GM12878 (cell line): Measurements from ENCODE around the gene SURF4. TPM values are rescaled to one million over a fixed set of nuclear protein-coding genes. Genes with fewer than 3 reads are reported as not detected.
A peak's percentile ranks its signal among the peaks of the same experiment; 100 is the strongest.

Source experiments
- ATAC-seq: fragments of 200-7000 bp; cut with Tn5 transposase; 3 replicates; pipeline ENCODE4 v1.9.1; 2020; ENCODE audit warnings: mild to moderate bottlenecking, moderate library complexity
- BruUV-seq: library from RNA; stranded (reverse); fragments of 400-500 nt; replicated peaks from 2 replicates; lab custom pipeline; 2021; lab: Mats Ljungman, UMichigan
- CTCF ChIA-PET: fragments of 300-600 bp; sonication (Branson Sonifier 250); formaldehyde crosslinking; extraction: SDS; loops from one replicate; lab custom pipeline; 2021; ENCODE audit warnings: inconsistent platforms; lab: Yijun Ruan, JAX
- POLR2A ChIA-PET: fragments of 350-600 bp; formaldehyde crosslinking; extraction: SDS; loops from one replicate; lab custom pipeline; 2021; ENCODE audit warnings: inconsistent platforms; lab: Charles Lee
- RAD21 ChIA-PET: fragments of 300-600 bp; sonication (Branson Sonifier 250); formaldehyde crosslinking; loops from one replicate; lab custom pipeline; 2023; ENCODE audit warnings: antibody characterized with exemption; ENCODE audit not compliant: unreplicated experiment; lab: Charles Lee
- SMC1A ChIA-PET: fragments of 300-600 bp; sonication (Branson Sonifier 250); formaldehyde crosslinking; loops from one replicate; lab custom pipeline; 2023; ENCODE audit not compliant: unreplicated experiment, uncharacterized antibody; lab: Charles Lee
- DNase-seq: peaks from one replicate; pipeline ENCODE4 v3.0.0-alpha.2; 2011; ENCODE audit warnings: low read depth, low spot score
- FAIRE-seq: peaks from 3 replicates; lab custom pipeline; 2011; peaks lifted over from hg19 to GRCh38; lab: Jason Lieb, UNC
- H2AFZ ChIP-seq: 2 replicates; pipeline ENCODE4 v1.6.0; 2011; ENCODE audit warnings: low read depth, low read length, control low read depth; ENCODE audit not compliant: control insufficient read depth
- H3K27ac ChIP-seq: 2 replicates; pipeline ENCODE4 v1.5.1; 2011; ENCODE audit warnings: control low read depth; ENCODE audit not compliant: control insufficient read depth, insufficient read depth
- H3K27me3 ChIP-seq, 2 experiments: replicated peaks in 1 of 2; 2 replicates each; pipeline versions ENCODE4 v1.6.0 to v1.6.1; 2011; ENCODE audit warnings: low read length in 1 of 2; ENCODE audit not compliant: control insufficient read depth in 2 of 2, insufficient read depth in 2 of 2
- H3K36me3 ChIP-seq, 2 experiments: 2 replicates each; pipeline ENCODE4 v1.5.1; 2011; ENCODE audit warnings: low read length in 1 of 2; ENCODE audit not compliant: control insufficient read depth in 2 of 2, insufficient read depth in 2 of 2
- H3K4me1 ChIP-seq: 2 replicates; pipeline ENCODE4 v1.6.1; 2011; ENCODE audit warnings: mild to moderate bottlenecking, low read length, moderate library complexity, mixed read lengths; ENCODE audit not compliant: control insufficient read depth, insufficient read depth
- H3K4me2 ChIP-seq: 2 replicates; pipeline ENCODE4 v1.6.0; 2011; ENCODE audit warnings: control low read depth; ENCODE audit not compliant: control insufficient read depth, insufficient read depth
- H3K4me3 ChIP-seq: fragments of 200-600 bp; sonication (generic); 2 replicates; pipeline ENCODE4 v1.5.1; 2016
- H3K79me2 ChIP-seq: 2 replicates; pipeline ENCODE4 v1.6.0; 2011; ENCODE audit warnings: low read length; ENCODE audit not compliant: control insufficient read depth, insufficient read depth
- H3K9ac ChIP-seq: 2 replicates; pipeline ENCODE4 v1.8.0; 2011; ENCODE audit warnings: low read length, control low read depth, mixed read lengths; ENCODE audit not compliant: control insufficient read depth, insufficient read depth
- H3K9me3 ChIP-seq: replicated peaks from 3 replicates; pipeline ENCODE4 v1.5.1; 2011; ENCODE audit warnings: mild to moderate bottlenecking, low read length; ENCODE audit not compliant: control insufficient read depth, insufficient read depth
- H4K20me1 ChIP-seq: 2 replicates; pipeline ENCODE4 v1.6.0; 2011; ENCODE audit not compliant: control insufficient read depth, insufficient read depth
- CHD2 ChIP-seq: IDR thresholded peaks from 2 replicates; pipeline ENCODE4 v1.6.1; 2011; ENCODE audit warnings: low read depth, low read length, improper control_type of control experiment, borderline replicate concordance
- HCFC1 ChIP-seq: fragments of 150-350 bp; IDR thresholded peaks from 2 replicates; pipeline ENCODE4 v1.6.1; 2014; ENCODE audit warnings: low read length
- HDGF ChIP-seq: fragments of 450-650 bp; IDR thresholded peaks from 2 replicates; pipeline ENCODE4 v1.6.1; 2016; ENCODE audit warnings: antibody characterized with exemption
- NFXL1 ChIP-seq: fragments of 450-650 bp; IDR thresholded peaks from 2 replicates; pipeline ENCODE4 v1.6.1; 2017; ENCODE audit warnings: antibody characterized with exemption, mild to moderate bottlenecking, borderline replicate concordance
- POLR2AphosphoS5 ChIP-seq: IDR thresholded peaks from 2 replicates; pipeline ENCODE4 v1.6.1; 2011; ENCODE audit warnings: mild to moderate bottlenecking, low read length, inconsistent platforms
- SMARCA5 ChIP-seq: fragments of 450-650 bp; IDR thresholded peaks from 2 replicates; pipeline ENCODE4 v1.6.1; 2017; ENCODE audit warnings: mild to moderate bottlenecking
- TCF12 ChIP-seq: IDR thresholded peaks from 2 replicates; pipeline ENCODE4 v1.6.1; 2011; ENCODE audit warnings: low read depth, mild to moderate bottlenecking, low read length
- WGBS: methylation state at CpG from one replicate; pipeline ENCODE4 v1.1.6; 2016; ENCODE audit warnings: low lambda C conversion rate; ENCODE audit not compliant: insufficient replicate concordance, insufficient coverage; ENCODE audit errors: missing lambda C conversion rate; 5-methylcytosine and 5-hydroxymethylcytosine counted together
- in situ Hi-C: fragments of 300-500 bp; cut with MboI; formaldehyde crosslinking; loops from 9 replicates; pipeline ENCODE4 v1.14.3; 2018; ENCODE audit warnings: mixed read lengths
- intact Hi-C: fragments of 100-400 bp; cut with micrococcal nuclease; formaldehyde crosslinking; loops from one replicate; pipeline ENCODE4 v1.14.2; 2022; ENCODE audit not compliant: unreplicated experiment
- polyA plus RNA-seq, 11 experiments: library from polyadenylated mRNA; depleted of rRNA in 4 of 11; unstranded in 6 of 11; stranded (reverse) in 5 of 11; fragments of >200 nt; fragmentation: Nextera tagmentation in 4 of 11; fragmentation: Illumina TruSeq in 1 of 11; extraction: Ambion mirVana in 4 of 11; extraction: Trizol in 1 of 11; gene quantifications; 1 replicate in 1 of 11; 2 replicates in 10 of 11; pipeline versions ENCODE4 v1.2.1 to v1.2.3, GENCODE V29; 2011 to 2016; ENCODE audit warnings: inconsistent platforms in 2 of 11, missing spikeins in 2 of 11, low read depth in 1 of 11
- total RNA-seq, 4 experiments: library from RNA; depleted of rRNA in 3 of 4; stranded (reverse); fragments of >200 nt in 3 of 4; fragmentation: Illumina TruSeq in 1 of 4; extraction: Trizol in 1 of 4; gene quantifications; 2 replicates each; pipeline versions ENCODE4 v1.2.1 to v1.2.3, GENCODE V29; 2013 to 2021
- TF ChIP-seq, protein P1 (sequence below): fragments of 450-650 bp; IDR thresholded peaks from 2 replicates; pipeline ENCODE4 v1.6.1; 2018; ENCODE audit warnings: borderline replicate concordance, mild to moderate bottlenecking; ENCODE audit not compliant: partially characterized antibody

Gene SURF4
- total and polyA plus RNA-seq, 10 of the 15 experiments (the other 5 are each of a cell fraction or from before 2014, with no cell fraction given), result 6.4 to 134 (median 78.7) TPM

GRCh38 chr9:133368249-133368881 is 7.5 kb downstream of the SURF4 start:
- RAD21 ChIA-PET, result no interaction called here
- Histone ChIP-seq H3K4me2 (no peak overlapping the region), H2AFZ (no peak overlapping the region), H3K9ac (no peak overlapping the region), H3K79me2 (peaks cover 63% of the 10 kb centered on the region), H3K4me3 (no peak overlapping the region), H4K20me1 (peaks cover 37% of the 10 kb centered on the region), H3K27ac (no peak overlapping the region), H3K27me3 (no peaks in the 10 kb centered on the region), H3K4me1 (peaks cover 22% of the 10 kb centered on the region), H3K9me3 (no peaks in the 10 kb centered on the region), H3K36me3 (peaks cover 33 to 42% of the 10 kb centered on the region in 2 experiments)
- 92% methylated on average over 18 of the region's 18 CpGs for WGBS
- in situ Hi-C loops, result no loop called here
- POLR2A ChIA-PET, result no interaction called here
- SMC1A ChIA-PET, result no interaction called here
- intact Hi-C loops, result no loop called here
- no TSS peak for BruUV-seq
- CTCF ChIA-PET, result no interaction called here
- FAIRE-seq, result no peak
- TF ChIP-seq, protein P1, sequence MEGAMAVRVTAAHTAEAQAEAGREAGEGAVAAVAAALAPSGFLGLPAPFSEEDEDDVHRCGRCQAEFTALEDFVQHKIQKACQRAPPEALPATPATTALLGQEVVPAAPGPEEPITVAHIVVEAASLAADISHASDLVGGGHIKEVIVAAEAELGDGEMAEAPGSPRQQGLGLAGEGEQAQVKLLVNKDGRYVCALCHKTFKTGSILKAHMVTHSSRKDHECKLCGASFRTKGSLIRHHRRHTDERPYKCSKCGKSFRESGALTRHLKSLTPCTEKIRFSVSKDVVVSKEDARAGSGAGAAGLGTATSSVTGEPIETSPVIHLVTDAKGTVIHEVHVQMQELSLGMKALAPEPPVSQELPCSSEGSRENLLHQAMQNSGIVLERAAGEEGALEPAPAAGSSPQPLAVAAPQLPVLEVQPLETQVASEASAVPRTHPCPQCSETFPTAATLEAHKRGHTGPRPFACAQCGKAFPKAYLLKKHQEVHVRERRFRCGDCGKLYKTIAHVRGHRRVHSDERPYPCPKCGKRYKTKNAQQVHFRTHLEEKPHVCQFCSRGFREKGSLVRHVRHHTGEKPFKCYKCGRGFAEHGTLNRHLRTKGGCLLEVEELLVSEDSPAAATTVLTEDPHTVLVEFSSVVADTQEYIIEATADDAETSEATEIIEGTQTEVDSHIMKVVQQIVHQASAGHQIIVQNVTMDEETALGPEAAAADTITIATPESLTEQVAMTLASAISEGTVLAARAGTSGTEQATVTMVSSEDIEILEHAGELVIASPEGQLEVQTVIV, result no peak
- TF ChIP-seq SMARCA5 (no peak), HDGF (no peak), CHD2 (no peak)
- TF ChIP-seq, all 136 proteins: peak for 0
- DNase-seq, result no peak
- ATAC-seq, result no peak

DNA sequence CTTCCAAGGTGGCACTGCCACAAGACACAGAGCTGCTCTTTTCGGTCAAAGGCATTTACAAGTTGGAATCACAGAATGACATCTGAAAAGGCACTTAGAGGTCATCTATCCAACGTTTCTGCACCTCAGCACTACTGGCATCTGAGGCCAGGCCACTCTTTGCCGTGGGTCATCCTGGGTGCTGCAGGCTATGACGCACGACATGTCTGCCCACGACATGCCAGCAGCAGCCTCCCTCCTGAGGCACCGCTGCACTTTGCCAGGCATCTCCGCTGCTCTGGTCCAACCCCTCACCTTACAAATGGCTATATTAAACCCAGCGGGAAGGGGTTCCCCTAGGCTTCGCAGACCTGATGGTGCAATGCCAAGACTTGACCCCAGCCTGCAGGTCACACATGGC is 8.1 kb downstream of the SURF4 start:
- Histone ChIP-seq H2AFZ (no peak overlapping the region), H4K20me1 (peaks cover 37% of the 10 kb centered on the region), H3K9me3 (no peaks in the 10 kb centered on the region), H3K27me3 (no peaks in the 10 kb centered on the region), H3K4me1 (peaks cover 17% of the 10 kb centered on the region), H3K9ac (no peak overlapping the region), H3K4me2 (no peak overlapping the region), H3K4me3 (no peak overlapping the region), H3K79me2 (peaks cover 57% of the 10 kb centered on the region), H3K36me3 (peaks cover 36 to 47% of the 10 kb centered on the region in 2 experiments), H3K27ac (no peak overlapping the region)
- DNase-seq, result no peak
- CTCF ChIA-PET, result no interaction called here
- in situ Hi-C loops, result no loop called here
- POLR2A ChIA-PET, result interaction anchor here (1.0 kb wide), 1 partner anchor 10 kb away, joined by 4 read pairs; no protein-coding TSS in a partner anchor
- TF ChIP-seq NFXL1 (no peak), HCFC1 (no peak), TCF12 (no peak), POLR2AphosphoS5 (0 out of 2 replicates have a peak, but pooled peaks have one; percentile 32)
- 82% methylated on average over 10 of the region's 10 CpGs for WGBS
- SMC1A ChIA-PET, result no interaction called here
- RAD21 ChIA-PET, result no interaction called here
- no peak for ATAC-seq
- no peak for FAIRE-seq
- intact Hi-C loops, result no loop called here
- BruUV-seq, result no TSS peak
